Activated T-cell treated with anti-CD3 and anti-CD28 coated beads for 48 hours (primary cell): ENCODE data around the gene FMN2.
"Not testable (repeated sequence)": the region's sequence is repeated elsewhere in the genome, so short reads cannot be mapped to it uniquely, and the experiment has no call there.

Experiments
- DNase-seq: peaks from one replicate; pipeline ENCODE4 v3.0.0-alpha.2; 2020; ENCODE audit warnings: low read depth

The FMN2 gene

GRCh38 chr1:240255922-240256321 lies 164.2 kb downstream of the FMN2 start:
- DNase-seq, result no peak

DNA sequence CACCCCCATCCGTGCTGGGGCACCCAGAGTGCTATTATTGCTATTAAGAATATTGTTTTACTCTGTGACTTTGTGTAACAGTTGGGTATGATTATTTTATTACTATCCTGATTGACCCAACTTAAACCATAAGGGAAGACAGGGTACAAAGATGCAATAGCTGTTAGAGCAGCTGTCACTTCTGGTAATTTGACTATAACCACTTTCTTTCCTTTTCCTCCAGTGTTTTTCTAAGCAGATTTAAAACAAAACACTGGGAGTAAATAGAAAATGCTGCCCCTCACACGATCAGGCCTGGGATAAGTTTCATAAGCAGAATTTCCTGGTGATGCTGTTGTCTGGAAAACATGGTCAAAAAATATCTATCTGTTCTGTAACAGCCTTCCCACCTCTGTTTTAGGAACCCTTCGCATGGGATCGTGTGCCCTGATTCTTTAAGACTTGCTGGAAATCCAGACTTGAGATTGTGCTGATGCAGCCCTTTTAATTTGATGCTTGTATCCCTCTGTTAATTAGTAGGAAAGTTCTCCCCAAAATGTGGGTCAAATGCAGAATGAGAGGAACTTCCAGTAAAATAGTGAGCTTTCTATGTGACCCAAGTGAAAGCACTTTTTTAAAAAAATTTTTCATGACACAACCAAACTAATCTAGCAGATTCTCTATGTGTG lies 165.3 kb downstream of the FMN2 start:
- DNase-seq, result no peak

- no peak for DNase-seq
Measured at GRCh38 chr1:240258910-240259309, 167.2 kb downstream of the FMN2 start.

DNA sequence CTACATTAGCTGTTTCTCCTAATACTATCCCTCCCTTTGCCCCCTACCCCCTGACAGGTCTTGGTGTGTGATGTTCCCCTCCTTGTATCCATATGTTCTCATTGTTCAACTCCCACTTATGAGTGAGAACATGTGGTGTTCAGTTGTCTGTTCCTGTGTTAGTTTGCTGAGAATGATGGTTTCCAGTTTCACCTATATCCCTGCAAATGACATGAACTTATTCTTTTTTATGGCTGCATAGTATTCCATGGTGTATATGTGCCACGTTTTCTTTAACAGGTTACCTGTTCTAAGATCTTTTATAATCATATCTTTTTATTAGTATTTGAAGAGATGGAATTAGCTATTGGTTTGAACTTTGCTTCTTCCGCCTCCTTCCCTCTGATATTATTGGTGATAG lies 172.8 kb downstream of the FMN2 start:
- not testable (repeated sequence) for DNase-seq

DNA sequence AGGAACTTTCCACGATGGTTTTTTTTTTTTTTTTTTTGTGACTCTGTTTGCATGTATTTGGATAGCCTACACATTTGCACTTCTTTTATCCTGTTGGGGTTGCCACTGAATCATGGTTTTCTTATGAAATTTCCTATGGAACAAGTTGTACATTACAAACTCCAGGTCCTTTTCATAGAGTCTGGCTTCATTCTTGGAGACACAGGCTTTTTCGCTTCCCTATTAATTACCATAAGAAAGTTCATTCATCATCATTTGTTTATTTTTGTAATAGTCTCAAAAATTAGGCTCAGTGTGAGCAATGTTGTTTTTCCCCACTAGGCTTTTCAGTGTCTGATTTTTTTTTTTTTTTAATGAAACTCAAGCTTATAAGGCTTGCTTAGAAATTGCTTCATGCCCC lies 179.4 kb downstream of the FMN2 start:
- no peak for DNase-seq

DNA sequence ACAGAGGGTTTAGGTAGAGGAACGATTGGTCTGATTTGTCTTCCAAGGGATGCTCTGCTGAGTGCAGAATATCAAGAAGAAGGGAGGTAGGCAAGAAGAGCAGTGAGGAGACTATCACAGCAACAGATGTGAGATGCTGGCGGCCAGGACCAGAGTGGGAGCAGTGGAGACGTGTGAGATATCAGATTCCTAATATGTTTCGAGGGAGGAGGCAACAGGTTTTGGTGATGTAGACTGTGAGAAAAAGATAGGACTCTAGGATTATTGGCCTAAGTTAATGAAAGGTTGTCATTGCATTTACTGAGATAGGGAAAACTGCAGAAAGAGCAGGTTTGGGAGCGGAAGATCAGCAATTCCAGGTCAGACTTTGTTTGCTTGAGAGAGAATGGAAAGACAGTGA lies 182.9 kb downstream of the FMN2 start:
- DNase-seq, result no peak

GRCh38 chr1:240275219-240275618 lies 183.5 kb downstream of the FMN2 start:
- not testable (repeated sequence) for DNase-seq

GRCh38 chr1:240278082-240278481 lies 186.4 kb downstream of the FMN2 start:
- DNase-seq, result no peak

GRCh38 chr1:240280560-240281322 lies 189.1 kb downstream of the FMN2 start:
- DNase-seq, result no peak

- no peak for DNase-seq
Measured at GRCh38 chr1:240282061-240282830, 190.6 kb downstream of the FMN2 start.

DNA sequence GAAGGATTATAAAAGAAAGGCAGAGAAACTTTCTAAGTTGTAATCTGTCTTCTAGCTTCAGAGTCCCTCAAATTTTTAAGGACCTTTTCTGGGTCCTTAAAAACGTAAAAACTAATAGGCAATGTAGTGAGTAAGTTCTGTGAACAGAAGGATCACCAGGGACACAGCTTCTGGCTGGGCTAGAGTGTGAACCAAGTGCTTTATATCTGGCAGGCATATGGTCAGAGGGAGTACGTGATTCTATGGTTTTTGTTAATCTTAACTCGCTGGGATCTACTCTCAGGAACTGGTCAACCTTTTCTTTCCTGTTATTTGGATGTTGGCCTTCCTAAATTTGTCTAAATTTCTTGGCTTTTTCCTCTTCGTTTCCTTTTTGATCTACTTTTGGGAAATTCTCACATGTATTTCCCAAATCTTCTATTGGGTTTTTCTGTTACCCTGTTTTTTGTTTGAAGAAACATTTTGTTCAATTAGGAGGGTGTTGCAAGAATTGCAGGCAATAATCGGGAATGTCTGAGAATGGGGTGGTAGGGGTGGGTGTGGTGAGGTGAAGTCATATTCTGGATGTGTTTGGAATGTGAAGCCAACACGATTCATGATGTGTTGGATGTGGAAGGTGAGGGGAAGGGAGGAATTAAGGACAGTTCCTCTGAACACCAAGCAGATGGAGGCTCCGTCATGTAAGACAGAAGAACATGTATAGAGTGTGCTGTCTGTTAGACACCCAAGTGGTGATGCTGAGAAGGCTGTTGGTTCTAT lies 193.2 kb downstream of the FMN2 start:
- no peak for DNase-seq

DNA sequence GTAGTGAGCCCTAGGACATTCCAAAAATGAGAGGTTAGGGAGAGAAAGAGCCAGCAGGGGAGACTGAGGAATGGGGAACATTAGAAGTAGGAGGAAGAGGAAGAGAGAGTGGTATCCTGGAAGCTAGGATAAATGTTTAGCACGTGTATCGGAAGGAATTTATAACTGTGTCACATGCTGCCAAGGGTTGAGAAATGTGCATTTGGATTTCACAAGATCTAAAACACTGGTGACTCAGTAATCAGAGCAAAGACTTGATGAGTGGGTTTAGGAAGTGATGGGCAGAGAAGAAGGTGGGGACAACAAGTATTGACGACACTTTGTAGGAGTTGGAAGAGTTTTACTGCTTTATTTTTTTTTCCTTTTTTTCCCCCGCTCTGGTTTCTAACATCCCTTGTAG lies 193.9 kb downstream of the FMN2 start:
- no peak for DNase-seq

- DNase-seq, result no peak
Measured at GRCh38 chr1:240287722-240288121, 196.0 kb downstream of the FMN2 start.

- no peak for DNase-seq
Measured at GRCh38 chr1:240293706-240294105, 202.0 kb downstream of the FMN2 start.

GRCh38 chr1:240294566-240294965 lies 202.9 kb downstream of the FMN2 start:
- DNase-seq, result no peak

DNA sequence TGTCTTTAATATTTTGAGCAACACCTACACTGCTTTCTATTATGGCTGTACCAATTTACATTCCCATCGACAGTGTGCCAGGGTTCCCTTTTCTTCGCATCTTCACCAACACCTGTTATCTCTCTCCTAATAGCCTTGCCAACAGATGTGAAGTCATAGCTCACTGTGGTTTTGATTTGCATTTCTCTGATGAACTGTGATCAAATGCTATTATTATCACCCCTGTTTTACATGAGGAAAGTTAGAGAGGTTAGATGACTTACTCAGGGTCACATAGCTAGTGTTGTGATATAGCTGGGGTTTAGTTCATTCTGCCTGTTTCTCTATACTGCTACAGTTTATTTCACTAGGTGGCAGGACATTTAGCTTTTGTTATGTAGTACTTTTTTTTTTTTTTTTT lies 204.1 kb downstream of the FMN2 start:
- no peak for DNase-seq

DNA sequence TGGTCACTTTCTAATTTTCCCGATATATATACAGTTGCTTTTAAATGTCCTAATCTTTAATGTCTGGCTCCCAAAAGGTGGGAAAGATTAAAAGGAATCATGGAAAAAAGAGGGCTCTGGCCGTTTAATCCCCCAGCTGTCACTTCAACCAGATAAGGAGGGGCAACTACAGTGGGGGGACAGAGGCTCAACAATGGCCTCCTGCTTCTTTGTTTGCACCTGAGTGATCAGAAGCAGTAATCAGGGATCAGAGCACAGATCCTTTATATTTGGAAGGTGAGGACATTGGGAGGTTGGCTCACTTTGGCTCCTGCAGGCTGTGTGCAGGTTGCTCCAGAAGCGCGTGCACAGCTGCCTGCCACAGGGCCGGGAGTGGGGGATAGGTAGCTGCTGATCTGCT lies 212.8 kb downstream of the FMN2 start:
- no peak for DNase-seq

DNA sequence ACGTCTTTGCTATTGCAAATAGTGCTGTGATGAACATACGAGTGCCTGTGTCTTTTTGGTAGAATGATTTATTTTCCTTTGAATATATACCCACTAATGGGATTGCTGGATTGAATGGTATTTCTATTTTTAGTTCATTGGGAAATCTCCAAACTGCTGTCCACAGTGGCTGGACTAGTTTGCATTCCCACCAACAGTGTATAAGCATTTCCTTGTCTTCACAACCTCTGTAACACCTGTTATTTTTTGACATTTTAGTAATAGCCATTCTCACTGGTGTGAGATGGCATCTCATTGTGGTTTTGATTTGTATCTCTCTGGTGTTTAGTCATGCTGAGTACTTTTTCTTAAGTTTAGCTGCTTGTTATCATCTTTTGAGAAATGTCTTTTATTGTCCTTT lies 215.0 kb downstream of the FMN2 start:
- no peak for DNase-seq

GRCh38 chr1:240308096-240308495 lies 216.4 kb downstream of the FMN2 start:
- DNase-seq, result no peak

DNA sequence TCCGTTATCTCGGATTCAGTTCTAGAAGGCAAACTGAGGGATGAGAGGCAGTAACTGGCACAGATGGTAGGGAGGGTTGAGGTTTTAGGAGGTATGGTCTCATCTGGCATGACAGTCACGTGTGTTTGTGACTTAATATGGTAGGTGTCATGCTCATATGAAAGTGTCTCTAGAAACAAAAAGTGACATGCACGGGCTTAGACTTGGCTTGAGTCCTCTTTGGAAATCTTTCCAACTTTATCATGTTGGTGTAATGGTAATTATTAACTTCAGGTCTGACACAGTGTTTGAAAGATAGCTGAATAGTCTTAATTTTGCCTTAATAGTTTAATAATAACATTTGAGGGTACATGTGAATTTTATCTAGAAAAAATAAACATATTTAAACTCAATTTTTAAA lies 218.1 kb downstream of the FMN2 start:
- DNase-seq, result no peak

DNA sequence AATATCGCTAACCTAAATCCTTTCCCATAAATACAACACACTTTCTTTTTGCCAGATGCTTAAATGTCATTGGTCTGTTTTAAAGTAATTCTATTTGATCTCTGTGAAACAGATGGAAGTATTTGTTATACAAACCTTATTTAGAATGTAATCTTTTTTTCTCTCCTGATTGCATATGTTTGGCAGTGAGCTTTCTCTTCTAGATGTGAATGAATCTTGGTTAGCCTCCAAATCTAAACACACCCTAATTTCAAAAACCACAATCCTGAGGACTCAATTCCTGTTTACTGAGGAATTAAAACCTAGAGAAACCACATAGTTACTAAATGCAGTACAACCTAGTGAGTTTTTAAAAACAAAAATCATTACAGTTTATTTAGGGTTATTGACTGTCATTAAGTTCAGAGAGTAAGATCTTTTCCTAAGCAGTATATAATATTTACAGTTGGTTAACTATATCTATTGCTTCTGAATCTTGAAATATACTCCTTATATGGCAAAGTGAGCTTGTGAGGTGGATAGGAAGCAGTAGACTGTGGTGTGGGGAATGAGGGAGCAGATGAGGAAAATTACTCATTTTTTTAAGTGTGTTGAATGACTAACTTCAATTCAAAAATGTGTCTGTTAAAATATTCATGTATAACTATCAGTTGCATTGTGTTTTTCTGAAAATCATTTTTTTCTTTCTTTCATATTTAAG lies 218.7 kb downstream of the FMN2 start:
- DNase-seq, result no peak

GRCh38 chr1:240312872-240313271 lies 221.2 kb downstream of the FMN2 start:
- no peak for DNase-seq
